ENCODE results near the gene UBAP1L. TPM values are rescaled to one million over a fixed set of nuclear protein-coding genes. Genes with fewer than 3 reads are reported as not detected.

The UBAP1L gene
- total RNA-seq, 1 donor from 2014 or later: 2.1 TPM

DNA sequence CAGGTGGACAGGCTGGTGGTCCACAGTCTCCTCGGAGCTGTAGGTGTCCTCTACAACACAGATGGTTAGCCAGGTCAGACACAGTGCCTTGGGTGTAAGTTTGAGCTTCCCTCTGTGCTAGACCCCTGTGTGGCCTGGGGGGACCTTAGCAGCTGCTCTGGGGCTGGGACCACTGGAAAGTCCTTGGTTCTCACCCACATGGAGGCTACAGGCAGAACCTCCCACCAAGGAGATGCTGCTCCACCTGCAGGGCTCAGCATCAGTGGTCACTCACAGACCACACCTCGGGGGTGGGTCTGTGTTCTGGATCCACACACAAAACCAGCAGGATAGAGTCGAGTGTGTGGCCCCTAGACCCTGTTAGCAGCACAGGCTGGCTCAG, 55.6 kb downstream of the UBAP1L start:
- Histone ChIP-seq H3K4me1 (ENCODE audit: control insufficient read depth in 3 of 3, insufficient read depth in 3 of 3, low read length in 3 of 3) (peaks cover 8 to 27% (median 23%) of the 10 kb centered on the region in 3 donors), H3K9ac (ENCODE audit: low read depth in 1 of 3, low read length in 3 of 3) (no peak overlapping the region), H3K27ac (ENCODE audit: low read depth, low read length) (no peak overlapping the region), H3K27me3 (ENCODE audit: control insufficient read depth in 3 of 3, insufficient read depth in 3 of 3, low read length in 3 of 3) (no peaks in the 10 kb centered on the region), H3K9me3 (ENCODE audit: control insufficient read depth in 3 of 3, low read length in 3 of 3) (no peaks in the 10 kb centered on the region), H3K36me3 (ENCODE audit: control insufficient read depth in 3 of 3, insufficient read depth in 3 of 3, low read length in 3 of 3) (peaks cover 5 to 34% (median 19%) of the 10 kb centered on the region in 3 donors), H3K4me3 (ENCODE audit: low read length in 3 of 3) (no peak overlapping the region)

DNA sequence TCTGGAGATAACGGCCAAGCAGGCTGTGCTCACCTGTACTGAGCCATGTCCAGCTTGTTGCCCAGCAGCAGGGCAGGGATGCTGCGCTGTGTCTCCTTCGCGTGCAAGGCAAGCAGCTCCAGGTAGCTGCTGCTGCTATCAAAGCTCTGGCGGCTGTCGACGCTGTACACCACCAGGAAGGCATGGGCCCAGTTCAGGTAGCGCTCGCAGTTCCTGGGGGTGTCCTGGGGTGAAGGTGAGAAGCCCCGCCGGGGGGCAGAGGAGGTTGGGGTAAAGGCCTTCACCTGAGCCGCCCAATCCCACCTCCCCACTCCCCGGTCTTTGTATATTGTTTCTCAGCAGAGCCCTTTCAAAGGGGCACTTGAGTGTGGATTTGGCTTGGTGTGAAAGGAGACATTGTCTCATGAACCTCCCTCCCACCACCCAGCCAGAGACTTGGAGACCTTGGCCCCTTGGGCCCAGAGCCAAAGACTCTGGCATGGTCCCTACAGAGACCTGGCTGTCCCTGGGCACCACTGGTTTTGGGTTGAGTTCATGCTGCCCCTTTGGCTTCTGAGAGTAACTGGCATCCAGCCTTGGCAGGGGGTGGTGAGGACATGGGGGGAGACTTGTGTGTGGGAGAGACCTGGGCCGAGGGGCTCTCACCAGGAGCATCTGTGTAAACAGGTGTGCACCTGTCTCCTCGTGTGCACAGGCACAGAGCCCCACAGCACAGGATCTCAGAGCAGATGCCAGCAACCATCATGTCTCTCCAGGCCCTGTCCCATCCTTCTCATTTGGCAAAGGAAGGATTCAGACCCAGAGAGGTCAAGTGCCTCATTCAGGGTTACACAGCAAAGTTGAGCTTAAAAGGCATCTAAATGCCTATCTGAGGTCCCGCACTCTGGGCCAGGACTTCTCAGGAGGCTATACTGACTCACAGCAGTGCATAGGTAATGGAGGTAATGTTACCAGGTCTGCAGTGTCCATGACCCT, 56.3 kb downstream of the UBAP1L start:
- H3K9me3 ChIP-seq (ENCODE audit: control insufficient read depth in 3 of 3, low read length in 3 of 3): no peaks in the 10 kb centered on the region
- no peaks in the 10 kb centered on the region for H3K27me3 ChIP-seq (ENCODE audit: control insufficient read depth in 3 of 3, insufficient read depth in 3 of 3, low read length in 3 of 3)
- H3K4me3 ChIP-seq (ENCODE audit: low read length in 3 of 3): no peak overlapping the region
- H3K36me3 ChIP-seq (ENCODE audit: control insufficient read depth in 3 of 3, insufficient read depth in 3 of 3, low read length in 3 of 3): peaks cover 5 to 34% (median 19%) of the 10 kb centered on the region in 3 donors
- no peak overlapping the region for H3K9ac ChIP-seq (ENCODE audit: low read depth in 1 of 3, low read length in 3 of 3)
- peaks cover 8 to 27% (median 24%) of the 10 kb centered on the region in 3 donors for H3K4me1 ChIP-seq (ENCODE audit: control insufficient read depth in 3 of 3, insufficient read depth in 3 of 3, low read length in 3 of 3)
- no peak overlapping the region for H3K27ac ChIP-seq (ENCODE audit: low read depth, low read length)

GRCh38 chr15:65057549-65057940, 57.5 kb downstream of the UBAP1L start:
- Histone ChIP-seq H3K4me1 (ENCODE audit: control insufficient read depth in 3 of 3, insufficient read depth in 3 of 3, low read length in 3 of 3) (peaks cover 8 to 24% (median 24%) of the 10 kb centered on the region in 3 donors), H3K27ac (ENCODE audit: low read depth, low read length) (no peak overlapping the region), H3K27me3 (ENCODE audit: control insufficient read depth in 3 of 3, insufficient read depth in 3 of 3, low read length in 3 of 3) (no peaks in the 10 kb centered on the region), H3K4me3 (ENCODE audit: low read length in 3 of 3) (no peak overlapping the region), H3K9ac (ENCODE audit: low read depth in 1 of 3, low read length in 3 of 3) (no peak overlapping the region), H3K36me3 (ENCODE audit: control insufficient read depth in 3 of 3, insufficient read depth in 3 of 3, low read length in 3 of 3) (peaks cover 5 to 39% (median 19%) of the 10 kb centered on the region in 3 donors), H3K9me3 (ENCODE audit: control insufficient read depth in 3 of 3, low read length in 3 of 3) (no peaks in the 10 kb centered on the region)

DNA sequence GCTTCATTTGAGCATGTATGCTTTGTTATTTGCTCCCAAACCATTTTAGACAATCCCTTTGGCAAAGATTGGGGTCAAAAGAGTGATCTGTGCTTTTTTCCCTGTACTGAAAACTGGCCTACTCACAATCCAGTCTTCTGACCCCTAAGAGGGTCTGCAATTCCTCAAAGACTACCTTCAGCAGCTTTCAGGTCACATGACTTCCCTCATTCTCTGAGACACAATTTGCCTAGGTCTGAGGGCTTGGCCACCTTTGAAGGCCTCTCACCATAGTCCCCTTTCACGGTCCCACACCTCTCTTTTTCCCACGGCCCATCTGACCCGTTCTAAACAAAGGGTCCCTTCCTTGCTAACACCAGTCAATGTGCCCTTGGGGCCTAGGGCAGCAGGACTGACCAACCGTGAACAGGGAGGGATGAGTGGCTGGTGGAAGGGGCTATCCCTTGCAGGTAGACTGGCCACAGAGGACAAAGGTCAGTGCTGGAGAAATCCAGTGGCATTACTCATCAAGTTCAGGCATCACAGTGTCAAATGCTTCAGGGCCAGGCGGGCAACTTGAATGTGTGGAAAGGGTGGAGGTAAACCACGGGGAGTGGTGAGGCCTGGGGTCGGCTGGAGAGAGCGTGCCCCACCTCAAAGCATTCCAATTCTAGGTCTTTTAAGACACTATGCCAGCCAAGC, 58.0 kb downstream of the UBAP1L start:
- Histone ChIP-seq H3K27ac (ENCODE audit: low read depth, low read length) (no peak overlapping the region), H3K36me3 (ENCODE audit: control insufficient read depth in 3 of 3, insufficient read depth in 3 of 3, low read length in 3 of 3) (peaks cover 5 to 39% (median 19%) of the 10 kb centered on the region in 3 donors), H3K4me3 (ENCODE audit: low read length in 3 of 3) (no peak overlapping the region), H3K4me1 (ENCODE audit: control insufficient read depth in 3 of 3, insufficient read depth in 3 of 3, low read length in 3 of 3) (peaks cover 8 to 24% (median 21%) of the 10 kb centered on the region in 3 donors), H3K9me3 (ENCODE audit: control insufficient read depth in 3 of 3, low read length in 3 of 3) (no peaks in the 10 kb centered on the region), H3K9ac (ENCODE audit: low read depth in 1 of 3, low read length in 3 of 3) (no peak overlapping the region), H3K27me3 (ENCODE audit: control insufficient read depth in 3 of 3, insufficient read depth in 3 of 3, low read length in 3 of 3) (no peaks in the 10 kb centered on the region)

- no peaks in the 10 kb centered on the region for H3K27me3 ChIP-seq (ENCODE audit: control insufficient read depth in 3 of 3, insufficient read depth in 3 of 3, low read length in 3 of 3)
Measured at GRCh38 chr15:65056106-65056505, 58.9 kb downstream of the UBAP1L start.

GRCh38 chr15:65055201-65055870, 59.7 kb downstream of the UBAP1L start:
- Histone ChIP-seq H3K4me3 (ENCODE audit: low read length in 3 of 3) (no peak overlapping the region), H3K27ac (ENCODE audit: low read depth, low read length) (no peak overlapping the region), H3K36me3 (ENCODE audit: control insufficient read depth in 3 of 3, insufficient read depth in 3 of 3, low read length in 3 of 3) (peaks cover 5 to 40% (median 19%) of the 10 kb centered on the region in 3 donors), H3K9ac (ENCODE audit: low read depth in 1 of 3, low read length in 3 of 3) (no peak overlapping the region), H3K4me1 (ENCODE audit: control insufficient read depth in 3 of 3, insufficient read depth in 3 of 3, low read length in 3 of 3) (peaks cover 8 to 19% (median 16%) of the 10 kb centered on the region in 3 donors), H3K27me3 (ENCODE audit: control insufficient read depth in 3 of 3, insufficient read depth in 3 of 3, low read length in 3 of 3) (no peaks in the 10 kb centered on the region), H3K9me3 (ENCODE audit: control insufficient read depth in 3 of 3, low read length in 3 of 3) (no peaks in the 10 kb centered on the region)

More at GRCh38 chr15:65056106-65056505, 58.9 kb downstream of the UBAP1L start:
- peaks cover 5 to 40% (median 19%) of the 10 kb centered on the region in 3 donors for H3K36me3 ChIP-seq (ENCODE audit: control insufficient read depth in 3 of 3, insufficient read depth in 3 of 3, low read length in 3 of 3)
- H3K27ac ChIP-seq (ENCODE audit: low read depth, low read length): no peak overlapping the region
- no peak overlapping the region for H3K4me3 ChIP-seq (ENCODE audit: low read length in 3 of 3)
- peak overlapping the region in 1 of 3 donors; percentile 33 for H3K9ac ChIP-seq (ENCODE audit: low read depth in 1 of 3, low read length in 3 of 3)
- H3K4me1 ChIP-seq (ENCODE audit: control insufficient read depth in 3 of 3, insufficient read depth in 3 of 3, low read length in 3 of 3): peaks cover 8 to 22% (median 18%) of the 10 kb centered on the region in 3 donors
- no peaks in the 10 kb centered on the region for H3K9me3 ChIP-seq (ENCODE audit: control insufficient read depth in 3 of 3, low read length in 3 of 3)

- H3K27me3 ChIP-seq (ENCODE audit: control insufficient read depth in 3 of 3, insufficient read depth in 3 of 3, low read length in 3 of 3): no peaks in the 10 kb centered on the region
- peaks cover 5 to 40% (median 19%) of the 10 kb centered on the region in 3 donors for H3K36me3 ChIP-seq (ENCODE audit: control insufficient read depth in 3 of 3, insufficient read depth in 3 of 3, low read length in 3 of 3)
- no peak overlapping the region for H3K27ac ChIP-seq (ENCODE audit: low read depth, low read length)
- peak overlapping the region in 1 of 3 donors; percentile 29 for H3K4me3 ChIP-seq (ENCODE audit: low read length in 3 of 3)
- H3K9me3 ChIP-seq (ENCODE audit: control insufficient read depth in 3 of 3, low read length in 3 of 3): no peaks in the 10 kb centered on the region
- peak overlapping the region in 1 of 3 donors; percentile 60 for H3K9ac ChIP-seq (ENCODE audit: low read depth in 1 of 3, low read length in 3 of 3)
- peaks cover 10 to 24% (median 19%) of the 10 kb centered on the region in 3 donors for H3K4me1 ChIP-seq (ENCODE audit: control insufficient read depth in 3 of 3, insufficient read depth in 3 of 3, low read length in 3 of 3)
Measured at GRCh38 chr15:65054333-65055200, 60.4 kb downstream of the UBAP1L start.

DNA sequence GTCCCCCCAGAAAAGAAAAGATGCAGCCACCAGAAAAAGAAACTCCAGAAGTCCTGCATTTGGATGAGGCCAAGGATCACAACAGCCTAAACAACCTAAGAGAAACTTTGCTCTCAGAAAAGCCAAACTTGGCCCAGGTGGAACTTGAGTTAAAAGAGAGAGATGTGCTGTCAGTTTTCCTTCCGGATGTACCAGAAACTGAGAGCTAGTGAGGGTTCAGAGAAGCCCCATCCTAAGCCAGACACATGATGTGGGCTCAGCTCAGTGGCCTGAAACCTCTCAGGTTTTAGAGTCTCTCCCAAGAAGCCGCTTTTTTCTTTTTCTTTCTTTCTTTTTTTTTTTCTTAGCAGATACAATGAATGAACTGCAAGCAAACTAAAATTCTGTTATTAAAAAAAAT, 62.0 kb downstream of the UBAP1L start:
- Histone ChIP-seq H3K4me3 (ENCODE audit: low read length in 3 of 3) (no peak overlapping the region), H3K36me3 (ENCODE audit: control insufficient read depth in 3 of 3, insufficient read depth in 3 of 3, low read length in 3 of 3) (peaks cover 0 to 27% (median 10%) of the 10 kb centered on the region in 3 donors), H3K27ac (ENCODE audit: low read depth, low read length) (no peak overlapping the region), H3K27me3 (ENCODE audit: control insufficient read depth in 3 of 3, insufficient read depth in 3 of 3, low read length in 3 of 3) (no peaks in the 10 kb centered on the region), H3K9ac (ENCODE audit: low read depth in 1 of 3, low read length in 3 of 3) (no peak overlapping the region), H3K9me3 (ENCODE audit: control insufficient read depth in 3 of 3, low read length in 3 of 3) (no peaks in the 10 kb centered on the region), H3K4me1 (ENCODE audit: control insufficient read depth in 3 of 3, insufficient read depth in 3 of 3, low read length in 3 of 3) (peaks cover 14 to 26% (median 19%) of the 10 kb centered on the region in 3 donors)

DNA sequence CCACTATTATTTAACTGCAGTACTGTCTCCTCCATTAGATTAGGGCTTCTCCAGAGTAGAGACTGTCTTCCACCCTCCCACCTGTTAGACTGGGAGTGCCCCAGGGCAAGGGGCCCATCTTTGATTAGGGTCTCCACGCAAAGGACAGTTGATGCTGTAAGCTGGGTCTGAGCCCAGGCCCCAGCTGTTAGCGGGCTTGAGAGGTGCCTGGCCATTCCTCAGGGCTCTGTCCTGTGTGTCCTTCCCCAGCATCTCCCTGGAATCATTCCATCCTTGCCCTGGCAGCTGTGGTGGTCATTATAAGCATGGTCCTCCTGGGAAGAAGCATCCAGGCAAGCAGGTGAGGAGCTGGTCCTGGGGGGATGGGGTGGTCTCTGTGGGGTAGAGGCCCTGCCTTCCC, 63.7 kb downstream of the UBAP1L start:
- Histone ChIP-seq H3K4me1 (ENCODE audit: control insufficient read depth in 3 of 3, insufficient read depth in 3 of 3, low read length in 3 of 3) (peaks cover 14 to 22% (median 14%) of the 10 kb centered on the region in 3 donors), H3K9me3 (ENCODE audit: control insufficient read depth in 3 of 3, low read length in 3 of 3) (no peaks in the 10 kb centered on the region), H3K36me3 (ENCODE audit: control insufficient read depth in 3 of 3, insufficient read depth in 3 of 3, low read length in 3 of 3) (peaks cover 0 to 18% (median 10%) of the 10 kb centered on the region in 3 donors), H3K27ac (ENCODE audit: low read depth, low read length) (no peak overlapping the region), H3K27me3 (ENCODE audit: control insufficient read depth in 3 of 3, insufficient read depth in 3 of 3, low read length in 3 of 3) (no peaks in the 10 kb centered on the region), H3K9ac (ENCODE audit: low read depth in 1 of 3, low read length in 3 of 3) (no peak overlapping the region), H3K4me3 (ENCODE audit: low read length in 3 of 3) (no peak overlapping the region)
